Coronary artery (tissue), 2 donors: ENCODE measurements around the gene TAMALIN.
A peak's percentile ranks its signal among the peaks of the same experiment; 100 is the strongest.

Experiments
- DNase-seq: peaks from one replicate; pipeline ENCODE4 v3.0.0-alpha.2; 2017; ENCODE audit warnings: low spot score
- H3K27ac ChIP-seq, 2 donors: fragments of 200-600 bp; sonication (generic); one replicate each; pipeline ENCODE4 v1.5.1; 2016 to 2019
- H3K4me3 ChIP-seq: fragments of 200-600 bp; sonication (generic); 2 replicates; pipeline ENCODE4 v1.5.1; 2016; ENCODE audit warnings: mild to moderate bottlenecking, moderate library complexity
- CTCF ChIP-seq: fragments of 200-600 bp; sonication (generic); IDR thresholded peaks from one replicate; pipeline ENCODE4 v1.5.1; 2019; ENCODE audit warnings: antibody characterized with exemption

Gene TAMALIN

GRCh38 chr12:52005903-52006703, 643 bp upstream of the TAMALIN start:
- peak overlapping the region; percentile 84 for H3K4me3 ChIP-seq
- DNase-seq: no peak
- H3K27ac ChIP-seq: peak overlapping the region in 1 of 2 donors; percentile 90
- TF ChIP-seq CTCF: no peak

- Histone ChIP-seq H3K4me3 (peak overlapping the region; percentile 84), H3K27ac (peak overlapping the region; percentile 59 to 90)
- no peak for DNase-seq
- no peak for TF ChIP-seq CTCF
These were observed 594 bp downstream of the TAMALIN start for GRCh38 chr12:52007158-52007921.

GRCh38 chr12:52007982-52008510, 1.3 kb downstream of the TAMALIN start:
- H3K4me3 ChIP-seq: peak overlapping the region; percentile 84
- DNase-seq: no peak
- peak overlapping the region; percentile 59 to 90 for H3K27ac ChIP-seq
- TF ChIP-seq CTCF: no peak

- Histone ChIP-seq H3K4me3 (peak overlapping the region; percentile 84), H3K27ac (peak overlapping the region; percentile 42 to 90)
- no peak for DNase-seq
- no peak for TF ChIP-seq CTCF
These were observed 2.5 kb downstream of the TAMALIN start for GRCh38 chr12:52009081-52009751.

- no peak for TF ChIP-seq CTCF
- H3K4me3 ChIP-seq: peak overlapping the region; percentile 84
These were observed 3.4 kb downstream of the TAMALIN start for GRCh38 chr12:52010152-52010622.

GRCh38 chr12:52010692-52011601, 4.2 kb downstream of the TAMALIN start:
- H3K4me3 ChIP-seq: peak overlapping the region; percentile 84
- no peak for DNase-seq
- H3K27ac ChIP-seq: peak overlapping the region; percentile 42 to 90
- no peak for TF ChIP-seq CTCF

More at GRCh38 chr12:52010152-52010622, 3.4 kb downstream of the TAMALIN start:
- DNase-seq: no peak
- H3K27ac ChIP-seq: peak overlapping the region; percentile 42 to 90
